NOMO-1 treated with DMSO at 0.1 percent for 48 hours (cell line): ENCODE measurements around the gene VAT1L.

Source experiments
- DNase-seq: peaks from one replicate; lab custom pipeline; 2025; ENCODE audit not compliant: unreplicated experiment; lab: John Stamatoyannopoulos, UW

The VAT1L gene

DNA sequence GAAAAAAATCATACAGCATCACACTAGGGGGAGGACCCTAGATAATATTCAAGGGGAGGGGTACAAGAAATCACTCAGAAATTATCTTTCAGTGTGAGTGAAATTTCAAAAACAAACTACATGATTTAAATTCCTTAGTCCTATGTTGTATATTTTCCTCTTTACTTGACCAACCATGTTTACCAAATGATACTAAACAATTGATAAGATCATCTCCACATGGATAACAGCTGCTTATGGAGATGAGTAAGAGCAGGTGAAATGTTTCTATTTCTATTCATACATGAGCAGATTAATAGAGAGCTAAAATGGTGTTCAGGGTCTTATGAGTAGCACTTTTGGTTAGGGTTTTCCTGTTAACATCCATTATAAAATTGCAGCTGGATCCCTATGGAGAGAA is 7.3 kb upstream of the VAT1L start:
- no peak for DNase-seq

DNA sequence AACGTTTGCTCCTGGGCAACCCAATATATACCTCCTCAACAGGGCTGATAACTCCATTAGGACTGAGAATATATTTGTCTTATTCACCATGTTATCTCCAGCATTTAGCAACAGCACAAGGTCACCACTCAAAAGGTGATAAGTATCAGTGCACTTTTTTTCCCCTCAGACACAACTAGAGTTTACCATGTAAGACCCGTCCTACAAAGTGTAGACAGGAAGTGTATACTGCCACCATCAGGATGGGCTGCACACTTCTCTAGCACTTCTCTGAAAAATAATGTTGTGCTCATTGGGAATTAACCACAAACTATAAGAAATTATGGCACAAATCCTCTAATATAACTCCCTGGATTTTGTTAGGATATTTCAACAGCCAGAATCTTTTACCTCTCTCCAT is 5.7 kb upstream of the VAT1L start:
- DNase-seq: peak; percentile 31

DNA sequence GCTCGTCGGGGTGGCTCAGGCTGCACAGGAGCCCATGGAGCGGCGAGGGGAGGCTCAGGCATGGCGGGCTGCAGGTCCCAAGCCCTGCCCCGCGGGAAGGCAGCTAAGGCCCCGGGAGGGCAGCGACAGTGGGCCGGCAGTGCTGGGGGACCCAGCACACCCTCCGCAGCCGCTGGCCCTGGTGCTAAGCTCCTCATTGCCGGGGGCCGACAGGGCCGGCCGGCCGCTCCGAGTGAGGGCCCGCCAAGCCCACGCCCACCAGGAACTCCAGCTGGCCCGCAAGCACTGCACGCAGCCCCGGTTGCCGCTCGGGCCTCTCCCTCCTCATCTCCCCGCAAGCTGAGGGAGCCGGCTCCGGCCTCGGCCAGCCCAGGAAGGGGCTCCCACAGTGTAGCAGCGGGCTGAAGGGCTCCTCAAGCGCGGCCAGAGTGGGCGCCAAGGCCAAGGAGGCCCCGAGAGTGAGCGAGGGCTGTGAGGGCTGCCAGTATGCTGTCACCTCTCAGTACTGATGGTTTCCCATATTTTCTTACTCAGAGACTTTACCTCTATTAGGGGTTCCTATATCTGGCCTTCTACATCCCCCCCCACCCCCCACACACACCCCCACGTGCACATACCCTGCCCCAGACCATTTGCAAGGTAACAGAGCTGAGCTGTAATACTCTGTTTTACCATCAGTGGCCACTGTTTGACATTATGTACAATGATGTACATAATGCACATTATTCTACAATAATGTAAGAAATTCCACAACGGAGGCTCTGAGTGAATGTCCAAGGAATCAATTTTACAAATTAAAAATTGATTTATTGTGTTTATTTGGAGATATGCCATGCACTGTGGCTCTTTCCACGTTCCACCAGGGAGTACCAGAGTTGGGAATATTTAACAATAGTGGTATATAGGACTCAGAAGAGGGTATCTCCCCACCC is 3.7 kb upstream of the VAT1L start:
- DNase-seq: no peak

DNA sequence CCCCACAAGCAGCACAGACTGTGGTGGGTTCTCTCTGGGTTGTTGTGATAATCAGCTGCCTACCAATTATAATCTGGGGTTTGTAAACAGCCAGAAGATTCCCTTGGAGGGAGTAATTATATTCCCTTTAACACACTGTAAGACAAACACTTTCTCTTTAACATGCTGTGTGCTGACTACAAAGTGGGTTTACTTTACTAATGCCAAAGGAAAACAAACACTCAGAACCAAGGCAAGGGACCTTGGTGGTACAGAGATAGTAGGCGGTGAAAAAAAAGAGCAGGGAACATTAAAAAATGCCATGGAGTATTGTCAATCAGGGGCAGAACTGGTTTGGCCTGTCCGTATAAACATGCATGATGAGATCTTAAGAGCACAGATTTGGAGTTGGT is 3.0 kb upstream of the VAT1L start:
- DNase-seq: no peak

DNA sequence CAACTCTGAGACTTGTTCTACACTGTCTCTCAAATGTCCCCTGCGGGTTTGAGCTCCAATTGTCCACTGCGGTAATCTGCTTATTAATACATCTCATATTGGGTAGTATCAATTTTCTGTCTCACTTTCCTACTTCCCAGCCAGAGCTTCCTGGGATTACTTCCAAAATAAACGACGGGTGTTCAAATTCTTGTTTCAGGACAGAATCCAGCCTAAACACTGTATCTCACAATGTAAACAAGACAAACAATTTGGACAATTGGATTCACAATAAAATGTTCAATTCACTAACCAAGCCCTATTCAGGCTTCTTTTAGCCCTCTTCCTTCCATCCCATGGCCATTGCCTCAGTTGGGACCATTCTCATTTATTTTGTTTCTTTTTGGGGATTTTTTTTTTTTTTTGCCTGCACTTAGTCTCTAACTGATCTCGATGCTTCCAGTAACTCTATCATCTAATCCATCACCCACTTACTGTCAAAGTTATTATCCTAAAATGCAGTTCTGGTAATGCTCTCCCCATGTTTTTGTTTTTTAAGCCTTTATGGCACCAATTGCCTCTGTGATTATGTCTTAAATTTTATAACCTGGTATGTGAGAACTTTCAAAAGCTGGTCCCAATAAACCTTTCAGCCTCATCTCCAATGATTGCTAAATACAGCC is 2.0 kb upstream of the VAT1L start:
- no peak for DNase-seq

DNA sequence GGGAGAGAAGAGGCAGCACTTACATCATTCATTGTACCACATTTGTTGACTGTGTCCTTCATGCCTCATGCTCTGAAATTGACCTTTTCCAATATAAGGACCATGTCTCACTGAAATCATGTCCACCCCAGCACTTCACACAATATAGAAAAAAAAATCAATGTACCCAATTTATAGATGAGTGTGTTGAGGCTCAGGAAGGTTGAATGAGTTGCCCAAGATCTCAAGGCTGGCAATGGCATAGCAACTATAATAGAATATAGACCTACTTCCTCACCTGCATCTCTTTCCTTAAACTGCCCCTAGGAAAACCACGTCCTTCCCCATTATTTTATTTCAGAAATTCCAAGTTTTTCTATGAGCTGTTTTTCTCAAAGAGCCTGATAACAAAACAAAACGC is 912 bp upstream of the VAT1L start:
- no peak for DNase-seq

DNA sequence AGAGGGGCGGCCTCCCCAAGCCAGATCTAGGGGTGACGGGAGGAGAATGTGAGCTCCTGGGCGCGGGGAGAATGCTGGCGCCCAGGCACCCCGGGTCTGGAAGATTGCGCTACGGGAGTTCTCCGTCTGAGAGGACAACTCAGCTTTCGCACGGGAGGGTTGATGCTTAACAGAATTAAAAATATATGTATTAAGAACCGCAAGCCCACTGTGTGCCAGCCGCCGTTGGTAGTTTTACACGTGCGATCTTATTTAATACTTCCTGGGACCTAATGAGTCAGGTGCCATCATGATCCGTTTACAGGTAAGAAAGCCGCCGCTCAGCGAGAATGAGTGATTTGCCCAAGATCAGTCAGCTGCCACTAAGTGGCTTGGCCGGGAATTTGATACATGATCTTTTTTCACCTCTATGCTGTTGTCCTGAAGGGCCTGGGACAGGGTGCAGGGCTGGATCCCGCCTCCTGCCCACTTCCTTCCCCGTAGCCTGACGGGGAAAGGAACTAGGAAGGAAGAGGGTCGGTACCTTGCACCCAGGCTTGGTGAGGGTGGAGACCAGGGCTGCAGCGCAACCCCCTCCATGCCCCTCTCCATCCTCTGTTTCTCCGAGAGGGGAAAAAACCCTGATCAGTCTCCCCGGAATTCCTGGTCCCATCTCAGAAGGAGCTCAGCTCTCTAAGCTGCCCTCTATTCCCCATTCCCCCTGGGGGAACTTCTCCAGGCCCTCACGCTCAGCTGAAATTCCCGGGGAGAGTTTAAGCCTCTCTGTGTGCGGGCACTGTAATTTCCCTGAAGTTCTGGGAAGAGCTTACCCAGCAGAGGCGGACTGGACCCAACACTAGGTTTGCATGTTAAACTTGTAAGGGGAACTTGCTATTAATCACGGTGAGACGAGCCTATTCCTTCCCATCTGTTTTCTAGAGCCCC is 983 bp downstream of the VAT1L start:
- DNase-seq: no peak

DNA sequence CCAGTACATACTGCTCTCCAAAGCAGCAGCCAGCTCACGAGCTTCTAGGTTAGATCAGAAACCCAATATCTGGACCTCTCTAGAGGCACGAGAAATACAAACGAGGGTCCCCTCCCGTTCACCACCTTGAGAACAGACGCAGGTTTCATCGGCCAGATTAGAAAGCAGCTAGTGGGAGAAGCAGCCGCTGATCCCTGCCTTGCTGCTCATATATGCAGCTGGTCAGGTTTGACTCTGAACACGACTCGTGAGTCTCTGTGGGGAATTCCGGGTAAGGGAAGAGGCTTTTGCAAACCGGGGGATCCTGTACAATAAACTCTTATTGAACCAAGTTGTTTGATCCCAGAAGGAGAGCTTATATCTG is 1.6 kb downstream of the VAT1L start:
- DNase-seq: no peak

DNA sequence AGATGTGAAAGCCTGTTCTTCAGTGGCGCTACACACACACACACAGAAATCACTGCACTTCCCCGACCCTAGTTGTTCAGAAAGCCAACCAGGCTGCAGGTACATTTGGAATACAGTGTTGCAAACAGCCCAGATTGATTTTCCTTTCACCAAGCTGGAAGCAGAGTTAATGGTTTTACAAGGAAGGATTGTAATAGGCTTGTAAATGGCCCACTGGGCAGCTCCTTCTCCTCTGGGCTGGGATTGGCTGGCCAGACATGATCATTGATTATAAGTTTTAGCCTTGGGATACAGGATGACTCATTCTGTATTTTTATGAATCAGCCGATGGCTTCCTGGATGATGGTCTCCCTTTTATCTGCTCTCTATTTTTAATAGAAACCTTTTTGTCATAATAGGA is 2.5 kb downstream of the VAT1L start:
- no peak for DNase-seq

DNA sequence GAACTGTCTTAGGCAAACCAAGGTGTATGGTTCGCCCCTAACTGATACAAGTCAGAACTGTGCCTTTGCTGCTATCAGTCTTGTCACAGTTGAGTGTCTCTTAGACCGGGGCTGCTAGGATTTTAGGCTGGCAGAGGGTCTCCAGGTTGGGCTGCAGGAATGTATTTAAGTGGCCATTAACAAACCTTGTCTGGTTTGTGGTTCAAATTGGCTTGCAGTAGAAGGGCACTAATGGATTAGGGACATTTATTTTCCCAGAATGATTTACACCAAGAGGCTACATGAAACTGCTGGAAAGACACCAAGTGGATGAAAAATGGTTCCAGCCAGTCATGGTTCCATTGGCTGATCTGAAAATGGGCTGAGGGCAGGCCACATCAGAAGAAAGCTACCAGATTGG is 5.1 kb downstream of the VAT1L start:
- DNase-seq: no peak

DNA sequence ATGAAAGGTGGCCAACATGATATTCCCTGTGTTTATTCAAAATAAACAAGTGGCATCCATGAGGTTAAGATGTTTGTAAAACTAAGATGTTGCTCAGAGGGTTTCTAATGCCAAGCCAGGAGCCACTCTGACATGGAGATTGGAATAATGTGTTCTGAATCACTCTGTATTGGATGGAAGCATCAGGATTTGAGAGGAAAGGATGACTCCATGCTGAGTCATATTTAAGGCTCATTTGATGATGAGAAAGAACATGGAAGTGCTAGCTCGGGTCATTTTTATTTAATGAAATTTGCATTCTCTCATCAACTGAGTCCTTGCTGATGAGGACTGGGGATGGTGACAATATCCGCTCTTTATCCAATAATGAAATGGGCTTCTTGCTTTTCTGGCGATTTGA is 6.2 kb downstream of the VAT1L start:
- no peak for DNase-seq

DNA sequence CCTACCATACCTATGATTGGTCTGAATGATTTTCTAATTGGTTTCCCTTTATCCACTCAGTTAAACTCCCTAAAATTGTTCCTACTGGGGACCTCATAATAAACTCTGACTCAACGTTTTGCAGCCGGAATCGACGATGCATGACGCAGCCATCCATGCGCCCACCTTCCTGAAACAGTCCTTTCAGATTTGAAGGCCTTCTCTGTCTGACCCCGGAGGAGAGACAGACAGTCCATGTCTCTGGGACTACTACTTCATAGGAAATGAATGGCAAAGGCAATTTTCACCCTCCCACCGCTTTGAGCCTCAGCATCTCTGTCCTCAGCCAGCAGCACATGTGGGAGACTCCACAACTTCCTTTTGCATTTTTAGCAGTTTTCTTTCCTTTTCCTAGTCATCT is 13.5 kb downstream of the VAT1L start:
- DNase-seq: no peak

DNA sequence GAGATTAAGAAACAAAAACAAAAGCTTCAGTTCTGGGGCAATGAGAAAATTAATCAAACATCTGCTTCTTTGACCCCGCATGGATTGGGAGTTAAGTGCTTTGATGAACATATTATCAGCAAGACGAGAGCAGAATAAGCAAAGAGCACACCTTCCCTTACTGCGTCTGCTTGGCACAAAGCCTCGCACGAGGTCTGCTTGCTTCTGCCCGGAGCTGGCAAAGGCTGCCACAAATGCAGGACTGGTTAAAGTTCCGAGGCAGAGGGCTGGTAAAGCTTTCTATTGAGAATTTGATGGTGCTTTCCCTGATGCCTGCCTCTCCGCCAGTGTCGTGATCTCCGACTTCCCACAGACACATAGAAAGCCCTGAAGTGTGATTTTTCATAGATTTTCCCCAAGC is 17.0 kb downstream of the VAT1L start:
- DNase-seq: no peak

DNA sequence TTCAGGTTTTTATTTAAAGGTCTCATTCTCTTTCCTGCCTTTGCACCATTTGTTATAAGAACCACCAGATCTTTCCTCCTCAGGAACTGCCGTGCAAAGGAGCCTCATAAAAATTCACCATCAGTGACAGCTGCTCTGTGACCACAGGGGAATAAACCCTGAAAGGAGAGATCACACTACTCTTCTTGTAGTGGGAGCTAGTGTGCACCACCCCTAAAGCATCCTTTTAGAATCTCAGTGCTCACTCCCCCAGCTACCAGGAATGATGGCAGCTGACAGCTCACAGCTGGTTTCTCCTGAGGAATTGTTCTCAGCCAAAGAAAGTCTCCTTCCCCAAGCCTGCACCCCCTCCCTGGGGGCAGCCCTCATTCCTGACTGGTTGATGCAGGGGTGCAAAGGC is 18.7 kb downstream of the VAT1L start:
- no peak for DNase-seq

DNA sequence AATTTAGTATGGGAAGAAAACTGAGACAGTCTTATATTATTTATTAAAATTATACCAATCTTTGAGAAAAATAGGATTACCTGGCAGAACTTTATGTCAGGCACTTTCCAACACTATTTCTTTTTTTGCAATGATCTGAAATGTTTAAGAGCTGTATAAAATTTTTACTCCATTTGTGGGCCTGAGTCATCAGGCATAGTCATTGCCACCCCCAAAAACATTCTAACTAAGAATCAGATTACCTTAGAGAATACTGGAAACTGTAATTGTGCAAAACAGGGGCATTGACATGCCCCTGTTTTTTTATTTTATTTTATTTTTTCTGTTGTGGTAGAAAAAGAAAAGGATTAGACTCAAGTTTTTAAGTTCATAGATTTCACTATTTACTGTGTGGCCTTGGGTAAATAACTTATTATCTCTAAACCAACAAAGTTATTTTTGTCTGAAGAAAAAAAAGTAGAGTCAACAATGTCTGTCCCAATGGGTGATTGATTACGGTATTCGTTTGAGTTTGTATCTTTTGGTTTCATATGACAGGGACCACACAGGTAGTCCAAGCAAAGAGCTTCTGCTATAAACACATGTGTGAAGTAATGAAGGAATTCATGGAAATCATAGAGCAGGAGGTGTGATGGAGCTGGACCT is 24.6 kb downstream of the VAT1L start:
- DNase-seq: no peak

DNA sequence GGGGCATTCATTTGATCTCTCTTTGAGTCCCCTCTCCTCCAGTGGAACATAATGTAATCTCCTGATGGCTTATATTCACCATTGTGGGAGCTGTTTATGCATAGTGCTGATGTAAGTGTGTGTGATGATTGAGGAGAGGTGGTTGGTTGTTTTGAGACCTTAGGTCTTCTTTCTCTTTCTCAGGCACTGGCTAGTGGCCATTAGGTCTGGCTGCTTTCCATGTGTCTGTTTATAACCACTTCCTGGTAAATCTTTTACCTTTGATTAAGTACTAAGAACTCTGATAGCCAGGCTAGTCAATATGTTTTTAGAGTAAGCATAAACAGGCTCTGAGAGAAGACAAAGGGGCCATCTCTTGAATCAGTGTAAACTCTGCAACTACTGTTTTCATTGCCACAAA is 27.9 kb downstream of the VAT1L start:
- no peak for DNase-seq

DNA sequence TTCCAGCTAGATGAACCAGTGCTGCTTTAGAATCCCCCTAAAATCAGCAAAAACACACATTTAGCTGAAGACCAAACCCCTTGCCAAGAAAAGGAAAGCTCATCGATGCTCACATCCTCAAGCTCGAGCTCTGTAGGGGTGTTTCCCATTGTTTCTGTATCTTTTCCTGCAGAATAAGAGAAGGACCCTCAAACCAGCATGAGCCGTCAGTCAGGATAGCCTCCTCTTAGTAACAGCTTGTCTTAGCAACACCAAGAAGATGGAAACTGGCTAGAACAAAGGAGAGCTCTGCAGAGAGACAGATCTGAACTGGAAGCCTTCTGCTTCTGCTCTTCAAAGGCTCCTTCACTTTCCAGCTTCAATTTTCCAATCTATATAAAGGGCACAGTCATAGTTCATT is 32.0 kb downstream of the VAT1L start:
- DNase-seq: no peak

DNA sequence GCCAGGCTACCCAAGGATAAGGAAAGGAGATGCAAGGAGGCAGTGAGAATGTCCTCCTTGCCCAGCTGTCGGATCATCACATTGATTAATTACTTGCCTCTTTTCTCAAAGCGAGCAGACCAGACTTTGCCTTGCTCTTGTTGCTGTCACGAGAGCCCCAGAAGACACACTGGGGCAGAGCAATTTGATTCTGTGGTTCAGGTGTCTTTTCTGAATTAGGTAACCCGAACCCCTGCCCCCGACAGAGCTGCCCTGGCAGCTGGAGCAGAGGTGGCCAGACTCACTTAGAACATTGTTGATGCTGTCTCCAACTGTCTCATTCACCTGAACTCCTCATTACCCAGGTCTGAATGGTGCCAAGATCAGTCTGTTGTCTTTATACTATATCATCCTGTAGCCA is 34.3 kb downstream of the VAT1L start:
- DNase-seq: no peak

DNA sequence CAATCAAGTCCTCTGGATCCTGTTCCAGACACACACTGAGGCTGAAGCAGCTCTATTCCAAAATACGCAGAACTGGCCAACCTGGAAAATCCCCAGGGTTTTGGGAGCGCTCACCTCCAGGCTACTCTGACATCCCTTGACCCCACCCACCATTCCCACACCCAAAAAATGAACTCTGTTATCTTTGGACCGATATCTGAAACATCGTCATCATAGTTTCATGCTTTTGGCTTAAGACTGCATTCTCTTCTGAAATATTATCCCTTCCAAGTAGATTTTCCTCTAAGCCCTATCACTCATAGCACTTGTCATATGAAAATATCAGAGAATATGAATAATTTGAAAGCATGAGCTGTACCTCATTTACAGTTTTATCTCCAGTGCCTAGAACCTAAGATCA is 34.7 kb downstream of the VAT1L start:
- no peak for DNase-seq

DNA sequence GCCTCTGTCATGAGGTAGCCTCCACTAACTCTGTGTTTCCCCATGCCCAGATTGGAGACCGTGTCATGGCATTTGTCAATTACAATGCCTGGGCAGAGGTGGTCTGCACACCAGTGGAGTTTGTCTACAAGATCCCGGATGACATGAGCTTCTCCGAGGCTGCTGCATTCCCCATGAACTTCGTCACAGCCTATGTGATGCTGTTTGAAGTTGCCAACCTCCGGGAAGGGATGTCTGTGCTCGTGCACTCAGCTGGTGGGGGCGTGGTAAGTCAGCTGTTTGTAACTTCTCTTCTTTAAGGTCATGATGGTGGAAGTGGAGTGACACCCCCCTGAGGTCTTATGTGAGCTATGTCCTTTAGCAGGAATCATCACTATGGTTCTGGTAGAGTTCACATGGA is 36.8 kb downstream of the VAT1L start:
- DNase-seq: no peak

DNA sequence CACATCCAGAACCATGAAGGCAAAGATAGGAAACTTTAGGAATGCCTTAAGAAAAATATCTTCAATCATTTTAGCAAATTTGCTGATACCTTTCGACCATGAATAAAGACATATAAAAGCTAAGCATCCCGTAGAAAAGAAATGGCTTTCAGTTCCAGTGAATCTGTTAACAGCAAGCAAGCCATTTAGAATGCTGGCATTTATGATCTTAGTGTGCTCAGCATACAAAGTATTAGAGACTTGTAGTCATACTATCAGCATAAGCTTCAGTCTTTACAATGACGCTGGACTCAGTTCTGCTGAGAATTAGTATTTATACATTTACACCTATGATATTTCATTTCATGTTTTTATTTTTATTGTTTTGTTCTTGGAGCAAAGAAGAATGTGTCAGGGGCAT is 38.7 kb downstream of the VAT1L start:
- DNase-seq: no peak
